GM12875 (cell line): ENCODE data around the gene AGRN.
"Not testable (repeated sequence)": the region's sequence is repeated elsewhere in the genome, so short reads cannot be mapped to it uniquely, and the experiment has no call there.

ENCODE experiments used
- H3K4me3 ChIP-seq: one replicate; pipeline ENCODE4 v1.5.1; 2011; ENCODE audit warnings: low read depth, low read length, control low read depth
- TF ChIP-seq, protein P1 (sequence below): IDR thresholded peaks from 2 replicates; pipeline ENCODE4 v1.5.1; 2011; ENCODE audit warnings: low read depth, mild to moderate bottlenecking, control low read depth, inconsistent platforms, low read length, moderate library complexity, borderline replicate concordance; ENCODE audit not compliant: insufficient read depth

Gene AGRN

DNA sequence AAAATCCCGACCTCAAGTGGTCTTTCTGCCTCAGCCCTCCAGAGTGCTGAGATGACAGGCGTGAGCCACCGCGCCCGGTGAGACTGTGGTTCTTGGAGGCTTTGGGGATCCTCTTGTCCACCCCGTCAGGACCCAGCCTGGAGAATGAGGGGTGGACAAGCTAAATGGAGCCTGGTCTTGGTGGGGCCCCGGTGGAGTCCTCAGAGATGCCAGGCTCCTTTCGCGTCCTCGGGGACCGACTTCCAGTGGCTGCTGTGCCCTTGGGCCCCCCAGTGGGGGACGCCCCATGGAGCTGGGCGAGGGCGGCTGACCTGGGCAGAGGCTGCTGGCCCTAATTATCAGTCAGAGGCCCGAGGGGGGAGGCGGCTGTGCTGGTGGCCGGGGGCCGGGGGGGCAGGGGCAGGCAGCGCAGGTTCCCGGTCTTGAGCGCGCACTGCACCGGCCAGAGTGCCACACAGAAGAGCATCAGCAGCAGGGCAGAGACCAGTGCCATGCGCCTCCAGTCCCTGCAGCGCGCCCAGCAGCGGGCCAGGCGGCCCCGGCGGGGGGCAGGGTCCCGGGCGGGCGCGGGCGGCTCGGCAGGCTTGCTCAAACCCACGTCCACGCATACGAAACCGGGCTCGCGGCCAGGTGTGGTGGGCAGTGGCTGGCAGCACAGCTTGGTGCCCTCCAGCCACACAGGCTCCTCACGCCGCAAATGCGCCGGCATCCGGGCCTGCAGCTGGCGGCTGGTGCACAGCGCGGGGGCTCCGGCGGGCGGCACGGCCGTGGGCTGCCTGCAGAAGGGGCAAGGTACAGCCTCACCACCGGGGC, 51.8 kb downstream of the AGRN start:
- no peak overlapping the region for H3K4me3 ChIP-seq
- TF ChIP-seq, protein P1, sequence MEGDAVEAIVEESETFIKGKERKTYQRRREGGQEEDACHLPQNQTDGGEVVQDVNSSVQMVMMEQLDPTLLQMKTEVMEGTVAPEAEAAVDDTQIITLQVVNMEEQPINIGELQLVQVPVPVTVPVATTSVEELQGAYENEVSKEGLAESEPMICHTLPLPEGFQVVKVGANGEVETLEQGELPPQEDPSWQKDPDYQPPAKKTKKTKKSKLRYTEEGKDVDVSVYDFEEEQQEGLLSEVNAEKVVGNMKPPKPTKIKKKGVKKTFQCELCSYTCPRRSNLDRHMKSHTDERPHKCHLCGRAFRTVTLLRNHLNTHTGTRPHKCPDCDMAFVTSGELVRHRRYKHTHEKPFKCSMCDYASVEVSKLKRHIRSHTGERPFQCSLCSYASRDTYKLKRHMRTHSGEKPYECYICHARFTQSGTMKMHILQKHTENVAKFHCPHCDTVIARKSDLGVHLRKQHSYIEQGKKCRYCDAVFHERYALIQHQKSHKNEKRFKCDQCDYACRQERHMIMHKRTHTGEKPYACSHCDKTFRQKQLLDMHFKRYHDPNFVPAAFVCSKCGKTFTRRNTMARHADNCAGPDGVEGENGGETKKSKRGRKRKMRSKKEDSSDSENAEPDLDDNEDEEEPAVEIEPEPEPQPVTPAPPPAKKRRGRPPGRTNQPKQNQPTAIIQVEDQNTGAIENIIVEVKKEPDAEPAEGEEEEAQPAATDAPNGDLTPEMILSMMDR, result no peak

- no peak overlapping the region for H3K4me3 ChIP-seq
Measured at GRCh38 chr1:1072299-1072848, 52.5 kb downstream of the AGRN start.

DNA sequence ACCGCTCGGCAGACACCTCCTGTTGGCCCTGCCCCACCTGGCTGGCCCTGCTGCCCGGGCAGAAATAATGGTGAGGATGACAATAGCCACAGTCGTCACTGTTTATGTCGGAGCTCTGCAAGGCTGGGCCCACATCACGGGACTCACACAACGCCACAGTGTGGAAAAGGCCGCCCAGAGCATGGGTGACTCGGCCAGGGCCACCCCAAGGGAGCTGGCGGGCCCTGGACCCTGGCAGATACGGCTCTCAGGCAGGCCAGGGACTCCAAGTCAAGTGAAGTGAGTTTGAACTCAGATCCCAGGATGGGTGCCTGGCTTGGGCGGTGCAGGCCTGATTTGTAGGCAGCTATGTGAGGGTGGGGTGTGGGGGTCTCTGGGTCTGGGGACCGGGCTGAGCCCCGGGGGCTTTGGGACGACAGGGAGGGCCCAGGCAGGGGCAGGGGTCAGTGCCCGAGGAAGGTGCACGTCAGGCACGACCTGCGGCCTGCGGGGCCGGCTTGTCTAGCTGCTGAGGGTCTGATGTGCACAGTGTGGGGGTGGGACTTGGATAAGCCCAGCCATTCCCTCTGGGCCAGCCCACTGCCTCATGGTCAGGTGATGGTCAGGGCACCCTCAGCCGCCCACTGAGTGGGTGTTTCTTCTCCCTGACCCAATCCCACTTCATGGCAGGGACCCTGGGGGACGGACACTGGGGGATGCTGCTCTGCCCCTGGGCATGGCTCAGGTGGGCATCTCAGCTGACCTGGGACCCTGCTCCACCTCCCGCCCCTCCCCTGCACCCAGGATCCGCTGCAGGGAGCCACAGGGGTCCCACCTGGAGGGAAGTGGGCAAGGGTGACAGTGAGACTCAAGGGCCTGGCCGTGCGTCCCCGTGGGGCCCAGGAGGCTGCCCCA, 53.2 kb downstream of the AGRN start:
- TF ChIP-seq, protein P1, result no peak
- H3K4me3 ChIP-seq, result no peak overlapping the region

More at GRCh38 chr1:1072299-1072848, 52.5 kb downstream of the AGRN start:
- TF ChIP-seq, protein P1, result no peak

DNA sequence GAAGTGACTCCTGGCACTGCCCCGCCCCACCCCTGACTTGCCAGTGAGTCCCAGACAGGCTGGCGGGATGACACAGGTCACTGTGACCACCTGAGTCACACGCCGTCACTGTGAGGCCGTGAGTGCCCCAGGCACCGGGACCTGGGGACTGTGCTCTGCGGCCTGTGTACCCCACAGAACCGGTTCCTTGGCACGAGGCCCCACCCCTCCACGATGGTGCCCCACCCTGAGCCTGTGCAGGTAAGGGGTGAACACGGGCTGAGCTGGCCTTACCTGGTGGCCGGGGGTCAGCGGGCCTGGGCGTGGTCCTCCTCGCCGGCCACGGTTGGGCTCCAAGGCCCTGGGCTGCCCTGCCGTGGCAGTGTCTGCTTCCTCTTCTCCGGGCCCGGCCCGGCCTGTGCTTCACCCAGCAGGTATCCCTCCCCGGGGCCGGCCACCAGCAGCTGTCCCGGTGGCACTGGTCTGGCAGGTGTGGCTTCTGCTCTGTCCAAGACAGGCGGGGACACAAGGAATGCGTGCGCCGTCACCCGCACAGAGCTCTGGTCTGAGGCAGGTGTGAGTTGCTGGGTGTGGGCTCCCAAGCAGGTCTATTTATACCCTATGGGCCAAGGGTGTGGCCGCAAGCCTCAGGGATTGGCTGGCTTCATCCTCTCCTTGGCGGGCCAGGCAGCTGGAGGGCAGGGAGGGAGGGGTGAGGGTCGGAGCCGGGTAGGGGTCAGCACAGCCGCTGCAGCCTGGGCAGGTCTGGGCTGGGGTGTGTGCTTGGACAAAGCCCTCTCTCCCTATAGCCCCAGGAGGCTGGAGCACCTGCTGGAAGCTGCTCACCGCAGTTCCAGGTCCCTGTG, 54.0 kb downstream of the AGRN start, which contains the start of gene RNF223:
Gene RNF223 (minus strand): TSS at position 564 of the 845 bp plus-strand sequence. CDS start 1,740 bp downstream, outside the sequence.
- no peak within 1 kb of the TSS for H3K4me3 ChIP-seq
- TF ChIP-seq, protein P1, result no peak

DNA sequence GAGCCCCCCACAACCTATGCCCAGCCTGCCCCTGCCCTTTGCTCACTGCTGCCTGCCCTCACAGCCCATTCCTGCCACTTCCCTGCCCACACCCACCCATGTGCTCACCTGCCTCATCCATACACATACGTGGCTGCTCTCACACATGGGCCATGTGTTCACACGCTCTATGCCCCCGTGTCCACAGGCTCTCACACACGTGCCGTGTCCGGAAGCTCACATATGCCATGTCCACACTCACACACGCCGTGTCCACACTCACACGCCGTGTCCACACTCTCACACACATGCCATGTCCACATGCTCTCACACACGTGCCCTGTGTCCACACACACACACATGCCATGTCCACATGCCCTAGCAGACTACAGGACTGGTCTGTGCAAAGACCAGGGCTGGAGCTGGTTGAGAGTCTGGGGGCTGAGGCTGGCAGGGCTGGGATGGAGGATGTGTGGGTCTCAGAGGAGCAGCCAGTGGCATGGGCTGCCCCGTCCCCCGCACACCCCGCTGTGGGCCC, 54.8 kb downstream of the AGRN start:
- H3K4me3 ChIP-seq, result no peak overlapping the region
- TF ChIP-seq, protein P1, result no peak

- TF ChIP-seq, protein P1, result no peak
- no peak overlapping the region for H3K4me3 ChIP-seq
Measured at GRCh38 chr1:1075148-1075935, 55.4 kb downstream of the AGRN start.

GRCh38 chr1:1077396-1077795, 57.5 kb downstream of the AGRN start:
- H3K4me3 ChIP-seq, result not testable (repeated sequence)
